Endothelial cell of umbilical vein (primary cell): Measurements from ENCODE around the gene RNF138. TPM values are rescaled to one million over a fixed set of nuclear protein-coding genes. Genes with fewer than 3 reads are reported as not detected.

Source experiments
- BruUV-seq: library from RNA; stranded (reverse); fragments of 400-500 nt; replicated peaks from 2 replicates; lab custom pipeline; 2021; lab: Mats Ljungman, UMichigan
- CTCF ChIA-PET: fragments of 300-600, 350-600 bp; sonication (Branson Sonifier 250); formaldehyde crosslinking; loops from one replicate; lab custom pipeline; 2021; ENCODE audit warnings: antibody characterized with exemption, inconsistent platforms; lab: Charles Lee
- POLR2A ChIA-PET: fragments of 300-600, 350-600 bp; sonication (Branson Sonifier 250); formaldehyde crosslinking; loops from one replicate; lab custom pipeline; 2021; ENCODE audit warnings: antibody characterized with exemption, inconsistent platforms; lab: Charles Lee
- DNase-seq: peaks from one replicate; pipeline ENCODE4 v3.0.0-alpha.2; 2011; ENCODE audit warnings: low read depth, low spot score
- FAIRE-seq: peaks from 2 replicates; lab custom pipeline; 2011; peaks lifted over from hg19 to GRCh38; lab: Jason Lieb, UNC
- H2AFZ ChIP-seq: 2 replicates; pipeline ENCODE4 v1.6.0; 2012; ENCODE audit warnings: low read depth, low read length, control low read depth, inconsistent platforms
- H3K27ac ChIP-seq: 2 replicates; pipeline ENCODE4 v1.5.1; 2011; ENCODE audit warnings: low read depth, mild to moderate bottlenecking, control low read depth, low read length, moderate library complexity; ENCODE audit not compliant: insufficient read depth
- H3K27me3 ChIP-seq, 2 experiments: 2 replicates each; pipeline versions ENCODE4 v1.6.0 to v1.6.1; 2011; ENCODE audit warnings: low read length in 2 of 2, mixed read lengths in 1 of 2; ENCODE audit not compliant: control insufficient read depth in 2 of 2, insufficient read depth in 2 of 2
- H3K36me3 ChIP-seq, 2 experiments: 2 replicates in 1 of 2; 3 replicates in 1 of 2; pipeline ENCODE4 v1.5.1; 2011; ENCODE audit warnings: low read length in 2 of 2, mild to moderate bottlenecking in 1 of 2, moderate library complexity in 1 of 2; ENCODE audit not compliant: control insufficient read depth in 2 of 2, insufficient read depth in 2 of 2; ENCODE audit errors: extremely low read depth in 1 of 2
- H3K4me1 ChIP-seq: 3 replicates; pipeline ENCODE4 v1.5.1; 2011; ENCODE audit warnings: mild to moderate bottlenecking, low read length; ENCODE audit not compliant: control insufficient read depth, insufficient read depth; ENCODE audit errors: extremely low read depth
- H3K4me2 ChIP-seq: 2 replicates; pipeline ENCODE4 v1.6.1; 2011; ENCODE audit warnings: low read length, control low read depth, mixed read lengths; ENCODE audit not compliant: insufficient read depth
- H3K4me3 ChIP-seq, 3 experiments: fragments of 200-600 bp in 1 of 3; sonication (generic), shearing (Covaris generic) in 1 of 3; replicated peaks in 1 of 3; 2 replicates each; pipeline ENCODE4 v1.5.1; 2011 to 2016; ENCODE audit warnings: control low read depth in 3 of 3, low read length in 3 of 3, mild to moderate bottlenecking in 2 of 3, inconsistent platforms in 1 of 3, low read depth in 1 of 3, moderate library complexity in 1 of 3; ENCODE audit not compliant: insufficient read depth in 1 of 3
- H3K79me2 ChIP-seq: 2 replicates; pipeline ENCODE4 v1.6.0; 2012; ENCODE audit warnings: low read length, inconsistent platforms; ENCODE audit not compliant: control insufficient read depth, insufficient read depth
- H3K9ac ChIP-seq: replicated peaks from 2 replicates; pipeline ENCODE3; 2011; ENCODE audit warnings: low read length, control low read depth; ENCODE audit not compliant: insufficient read depth; ENCODE audit errors: extremely low read depth
- H3K9me1 ChIP-seq: replicated peaks from 3 replicates; pipeline ENCODE4 v1.6.0; 2011; ENCODE audit warnings: mild to moderate bottlenecking, low read length; ENCODE audit not compliant: control insufficient read depth, insufficient read depth; ENCODE audit errors: extremely low read depth
- H3K9me3 ChIP-seq: replicated peaks from 2 replicates; pipeline ENCODE4 v1.5.1; 2012; ENCODE audit warnings: low read length, inconsistent platforms; ENCODE audit not compliant: control insufficient read depth, insufficient read depth
- H4K20me1 ChIP-seq: replicated peaks from 2 replicates; pipeline ENCODE3; 2011; ENCODE audit warnings: mild to moderate bottlenecking, low read length; ENCODE audit not compliant: control insufficient read depth, insufficient read depth; ENCODE audit errors: extremely low read depth
- CTCF ChIP-seq, 2 donors: IDR thresholded peaks; 1 replicate in 1 of 2; 2 replicates in 1 of 2; pipeline ENCODE4 v1.5.1; 2011; ENCODE audit warnings: low read length in 2 of 2, mild to moderate bottlenecking in 2 of 2, moderate library complexity in 2 of 2, control low read depth in 1 of 2, inconsistent platforms in 1 of 2, low read depth in 1 of 2; ENCODE audit not compliant: insufficient read depth in 1 of 2; ENCODE audit errors: extremely low read depth in 1 of 2
- EZH2 ChIP-seq: IDR thresholded peaks from 2 replicates; pipeline ENCODE4 v1.6.1; 2012; ENCODE audit warnings: borderline replicate concordance, low read depth, mild to moderate bottlenecking, moderate library complexity, low read length, inconsistent platforms; ENCODE audit not compliant: severe bottlenecking
- FOS ChIP-seq: IDR thresholded peaks from 2 replicates; pipeline ENCODE4 v1.6.1; 2011; ENCODE audit warnings: mild to moderate bottlenecking, low read length, moderate library complexity, borderline replicate concordance; ENCODE audit not compliant: insufficient read depth
- GATA2 ChIP-seq: IDR thresholded peaks from 2 replicates; pipeline ENCODE4 v1.7.0; 2011; ENCODE audit warnings: low read depth, mild to moderate bottlenecking, moderate library complexity, mixed read lengths, low read length; ENCODE audit not compliant: insufficient read length, insufficient read depth
- JUN ChIP-seq: IDR thresholded peaks from 2 replicates; pipeline ENCODE4 v1.6.1; 2011; ENCODE audit warnings: borderline replicate concordance, low read depth; ENCODE audit not compliant: insufficient read length, insufficient read depth
- MYC ChIP-seq: IDR thresholded peaks from one replicate; pipeline ENCODE4 v1.6.1; 2011; ENCODE audit warnings: mild to moderate bottlenecking, low read depth, low read length
- POLR2A ChIP-seq: IDR thresholded peaks from 2 replicates; pipeline ENCODE4 v1.6.1; 2012; ENCODE audit warnings: low read depth, mild to moderate bottlenecking, control low read depth, low read length
- POLR2AphosphoS5 ChIP-seq: IDR thresholded peaks from 2 replicates; pipeline ENCODE4 v1.6.1; 2012; ENCODE audit warnings: low read depth, mild to moderate bottlenecking, control low read depth, low read length, moderate library complexity; ENCODE audit not compliant: insufficient read depth
- dilution Hi-C: fragments of 300-500 bp; cut with MboI; formaldehyde crosslinking; loops from one replicate; pipeline ENCODE4 v1.15.0; 2019; ENCODE audit warnings: low sequenced_read_pairs; ENCODE audit not compliant: extremely low pct_ligation_motif_present
- intact Hi-C: fragments of 100-400 bp; cut with micrococcal nuclease; formaldehyde crosslinking; loops from one replicate; pipeline ENCODE4 v1.10.0; 2022
- polyA plus RNA-seq, 4 experiments: library from polyadenylated mRNA; depleted of rRNA in 3 of 4; stranded (reverse) in 3 of 4; unstranded in 1 of 4; fragments of >200 nt; gene quantifications; 2 replicates each; pipeline versions ENCODE4 v1.2.1 to v1.2.3, GENCODE V29; 2011 to 2012; ENCODE audit warnings: missing spikeins in 1 of 4
- total RNA-seq: library from RNA; stranded (reverse); gene quantifications from 2 replicates; pipeline ENCODE4 v1.2.3, GENCODE V29; 2021
- TF ChIP-seq, protein P1 (sequence below): IDR thresholded peaks from 2 replicates; pipeline ENCODE4 v1.6.1; 2011; ENCODE audit not compliant: insufficient read depth, insufficient read length

The RNF138 gene
- total and polyA plus RNA-seq, 2 donors (not counting 3 experiments of a cell fraction or from before 2014, with no cell fraction given): 14.7 to 24.6 TPM

DNA sequence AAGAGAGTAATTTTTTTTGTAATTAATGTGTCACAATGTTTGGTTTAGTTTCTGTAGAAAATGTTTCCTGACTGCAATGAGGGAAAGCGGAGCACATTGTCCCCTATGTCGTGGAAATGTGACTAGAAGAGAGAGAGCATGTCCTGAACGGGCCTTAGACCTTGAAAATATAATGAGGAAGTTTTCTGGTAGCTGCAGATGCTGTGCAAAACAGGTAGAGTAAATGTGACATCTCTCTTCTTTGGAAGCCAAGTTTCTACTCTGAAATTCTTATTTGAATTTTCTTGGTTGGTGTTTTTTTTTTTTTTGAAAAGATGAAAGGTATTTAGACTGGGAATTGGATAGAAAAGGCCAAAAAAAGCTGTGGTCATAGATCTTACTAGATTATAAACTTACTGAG lies 20.0 kb downstream of the RNF138 start:
- no peak for DNase-seq
- dilution Hi-C loops: no loop called here
- no peaks in the 10 kb centered on the region for H3K9me3 ChIP-seq
- peaks cover 78% of the 10 kb centered on the region for H3K79me2 ChIP-seq
- ChIA-PET POLR2A (no interaction called here), CTCF (no interaction called here)
- FAIRE-seq: no peak
- no peaks in the 10 kb centered on the region for H3K27me3 ChIP-seq
- H2AFZ ChIP-seq: no peak overlapping the region
- H3K4me1 ChIP-seq: peaks cover 4% of the 10 kb centered on the region
- no peak overlapping the region for H3K4me3 ChIP-seq
- intact Hi-C loops: no loop called here
- no peaks in the 10 kb centered on the region for H4K20me1 ChIP-seq
- no peak overlapping the region for H3K9ac ChIP-seq
- BruUV-seq: no TSS peak
- H3K36me3 ChIP-seq: peaks cover 0 to 5% of the 10 kb centered on the region in 2 experiments
- no peak overlapping the region for H3K4me2 ChIP-seq
- TF ChIP-seq POLR2A: no peak
- TF ChIP-seq CTCF (IDR thresholded peaks at IDR 0.05; ENCODE audit: extremely low read depth in 1 of 2, insufficient read depth in 1 of 2, low read depth in 1 of 2, low read length in 2 of 2): no peak
- TF ChIP-seq, protein P1, sequence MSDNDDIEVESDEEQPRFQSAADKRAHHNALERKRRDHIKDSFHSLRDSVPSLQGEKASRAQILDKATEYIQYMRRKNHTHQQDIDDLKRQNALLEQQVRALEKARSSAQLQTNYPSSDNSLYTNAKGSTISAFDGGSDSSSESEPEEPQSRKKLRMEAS: no peak
- TF ChIP-seq MYC: no peak
- TF ChIP-seq EZH2: no peak
- no peak for TF ChIP-seq POLR2AphosphoS5
- no peak for TF ChIP-seq JUN
- no peak for TF ChIP-seq FOS
- no peak for TF ChIP-seq GATA2
- H3K9me1 ChIP-seq: no peaks in the 10 kb centered on the region
- H3K27ac ChIP-seq: no peak overlapping the region
